Liver (tissue), 3 donors: ENCODE measurements around the gene CRB2.

Experiments used
- GABPA ChIP-seq, 2 donors: IDR thresholded peaks in 1 of 2; conservative IDR thresholded peaks in 1 of 2; 2 replicates each; pipeline ENCODE4 v1.6.1; 2016; ENCODE audit warnings: antibody characterized with exemption in 2 of 2, mild to moderate bottlenecking in 1 of 2, moderate library complexity in 1 of 2
- SP1 ChIP-seq: IDR thresholded peaks from 2 replicates; pipeline ENCODE4 v1.6.1; 2018; ENCODE audit warnings: antibody characterized with exemption, mild to moderate bottlenecking
- TF ChIP-seq, protein P1 (sequence below): fragments of 150-350 bp; IDR thresholded peaks from 2 replicates; pipeline ENCODE4 v1.5.1; 2017; ENCODE audit warnings: improper control_type of control experiment, low read depth, low read length; ENCODE audit not compliant: missing input control
- TF ChIP-seq, protein P2 (sequence below): IDR thresholded peaks from 2 replicates; pipeline ENCODE4 v1.6.1; 2016; ENCODE audit warnings: antibody characterized with exemption, mild to moderate bottlenecking
- donor health status: healthy.
- donor health status: healthy.

DNA sequence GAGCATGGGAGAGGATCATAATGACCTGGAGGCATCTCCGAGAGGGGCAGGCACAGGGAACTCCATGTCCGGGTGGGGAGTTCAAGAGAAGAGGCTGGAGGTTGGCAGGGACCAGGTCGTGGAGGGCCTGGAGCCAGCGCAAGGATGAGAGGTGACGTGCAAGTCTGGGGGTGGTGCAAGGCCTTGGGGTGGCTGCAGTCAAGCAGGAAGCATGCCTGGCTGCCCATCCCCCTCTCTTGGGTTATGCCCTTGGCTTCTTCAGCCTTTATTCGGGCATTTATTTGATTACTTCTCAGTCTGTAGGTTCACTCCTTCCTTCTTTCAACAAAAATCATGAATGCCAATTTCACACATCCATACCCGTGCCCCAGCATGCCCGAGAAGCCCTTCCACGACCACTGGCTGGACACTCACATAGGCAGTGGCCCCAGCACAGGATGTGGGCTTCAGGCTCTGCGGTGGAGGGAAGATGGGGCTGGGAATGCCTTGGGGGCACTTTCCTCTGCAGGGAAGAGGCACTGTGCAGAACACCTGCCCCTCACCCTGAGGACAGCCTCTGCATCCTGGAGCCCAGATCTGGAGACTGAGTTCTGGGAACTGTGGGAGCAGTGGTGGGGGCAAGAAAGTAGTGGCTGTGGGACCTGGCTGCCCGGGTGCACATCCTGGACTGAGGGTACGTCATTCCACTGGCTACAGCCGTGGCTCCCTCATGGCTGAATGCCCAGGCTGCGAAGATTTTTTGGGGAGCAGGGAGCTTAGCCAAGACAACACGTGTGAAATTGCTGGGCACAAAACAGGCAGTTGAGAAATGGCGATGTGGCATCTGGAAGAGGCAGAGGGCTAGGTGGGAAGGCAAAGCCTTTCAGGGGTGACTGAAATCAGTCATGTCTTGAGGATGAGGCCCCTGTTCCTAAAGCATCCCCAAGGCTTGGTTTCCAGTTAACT is 38.6 kb downstream of the CRB2 start:
- no peak for TF ChIP-seq SP1
- TF ChIP-seq, protein P1, sequence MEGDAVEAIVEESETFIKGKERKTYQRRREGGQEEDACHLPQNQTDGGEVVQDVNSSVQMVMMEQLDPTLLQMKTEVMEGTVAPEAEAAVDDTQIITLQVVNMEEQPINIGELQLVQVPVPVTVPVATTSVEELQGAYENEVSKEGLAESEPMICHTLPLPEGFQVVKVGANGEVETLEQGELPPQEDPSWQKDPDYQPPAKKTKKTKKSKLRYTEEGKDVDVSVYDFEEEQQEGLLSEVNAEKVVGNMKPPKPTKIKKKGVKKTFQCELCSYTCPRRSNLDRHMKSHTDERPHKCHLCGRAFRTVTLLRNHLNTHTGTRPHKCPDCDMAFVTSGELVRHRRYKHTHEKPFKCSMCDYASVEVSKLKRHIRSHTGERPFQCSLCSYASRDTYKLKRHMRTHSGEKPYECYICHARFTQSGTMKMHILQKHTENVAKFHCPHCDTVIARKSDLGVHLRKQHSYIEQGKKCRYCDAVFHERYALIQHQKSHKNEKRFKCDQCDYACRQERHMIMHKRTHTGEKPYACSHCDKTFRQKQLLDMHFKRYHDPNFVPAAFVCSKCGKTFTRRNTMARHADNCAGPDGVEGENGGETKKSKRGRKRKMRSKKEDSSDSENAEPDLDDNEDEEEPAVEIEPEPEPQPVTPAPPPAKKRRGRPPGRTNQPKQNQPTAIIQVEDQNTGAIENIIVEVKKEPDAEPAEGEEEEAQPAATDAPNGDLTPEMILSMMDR = no peak
- TF ChIP-seq, protein P2, sequence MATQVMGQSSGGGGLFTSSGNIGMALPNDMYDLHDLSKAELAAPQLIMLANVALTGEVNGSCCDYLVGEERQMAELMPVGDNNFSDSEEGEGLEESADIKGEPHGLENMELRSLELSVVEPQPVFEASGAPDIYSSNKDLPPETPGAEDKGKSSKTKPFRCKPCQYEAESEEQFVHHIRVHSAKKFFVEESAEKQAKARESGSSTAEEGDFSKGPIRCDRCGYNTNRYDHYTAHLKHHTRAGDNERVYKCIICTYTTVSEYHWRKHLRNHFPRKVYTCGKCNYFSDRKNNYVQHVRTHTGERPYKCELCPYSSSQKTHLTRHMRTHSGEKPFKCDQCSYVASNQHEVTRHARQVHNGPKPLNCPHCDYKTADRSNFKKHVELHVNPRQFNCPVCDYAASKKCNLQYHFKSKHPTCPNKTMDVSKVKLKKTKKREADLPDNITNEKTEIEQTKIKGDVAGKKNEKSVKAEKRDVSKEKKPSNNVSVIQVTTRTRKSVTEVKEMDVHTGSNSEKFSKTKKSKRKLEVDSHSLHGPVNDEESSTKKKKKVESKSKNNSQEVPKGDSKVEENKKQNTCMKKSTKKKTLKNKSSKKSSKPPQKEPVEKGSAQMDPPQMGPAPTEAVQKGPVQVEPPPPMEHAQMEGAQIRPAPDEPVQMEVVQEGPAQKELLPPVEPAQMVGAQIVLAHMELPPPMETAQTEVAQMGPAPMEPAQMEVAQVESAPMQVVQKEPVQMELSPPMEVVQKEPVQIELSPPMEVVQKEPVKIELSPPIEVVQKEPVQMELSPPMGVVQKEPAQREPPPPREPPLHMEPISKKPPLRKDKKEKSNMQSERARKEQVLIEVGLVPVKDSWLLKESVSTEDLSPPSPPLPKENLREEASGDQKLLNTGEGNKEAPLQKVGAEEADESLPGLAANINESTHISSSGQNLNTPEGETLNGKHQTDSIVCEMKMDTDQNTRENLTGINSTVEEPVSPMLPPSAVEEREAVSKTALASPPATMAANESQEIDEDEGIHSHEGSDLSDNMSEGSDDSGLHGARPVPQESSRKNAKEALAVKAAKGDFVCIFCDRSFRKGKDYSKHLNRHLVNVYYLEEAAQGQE = no peak
- no peak for TF ChIP-seq GABPA (IDR thresholded peaks at IDR 0.05 in 1 of 2, conservative IDR thresholded peaks at IDR 0.05 in 1 of 2)
